GM12875 (cell line): Measurements from ENCODE around the gene MB21D2.

ENCODE experiments used
- H3K4me3 ChIP-seq: one replicate; pipeline ENCODE4 v1.5.1; 2011; ENCODE audit warnings: low read depth, low read length, control low read depth
- CTCF ChIP-seq: IDR thresholded peaks from 2 replicates; pipeline ENCODE4 v1.5.1; 2011; ENCODE audit warnings: low read depth, mild to moderate bottlenecking, control low read depth, inconsistent platforms, low read length, moderate library complexity, borderline replicate concordance; ENCODE audit not compliant: insufficient read depth

The MB21D2 gene

GRCh38 chr3:192843119-192843518 lies 74.5 kb downstream of the MB21D2 start:
- TF ChIP-seq CTCF: no peak
- no peak overlapping the region for H3K4me3 ChIP-seq

- no peak overlapping the region for H3K4me3 ChIP-seq
- TF ChIP-seq CTCF: no peak
These were observed 74.9 kb downstream of the MB21D2 start for GRCh38 chr3:192842711-192843110.

GRCh38 chr3:192842138-192842537 lies 75.5 kb downstream of the MB21D2 start:
- no peak for TF ChIP-seq CTCF

GRCh38 chr3:192841428-192841827 lies 76.2 kb downstream of the MB21D2 start:
- no peak overlapping the region for H3K4me3 ChIP-seq
- no peak for TF ChIP-seq CTCF

More at GRCh38 chr3:192842138-192842537, 75.5 kb downstream of the MB21D2 start:
- H3K4me3 ChIP-seq: no peak overlapping the region

GRCh38 chr3:192840143-192840836 lies 77.4 kb downstream of the MB21D2 start:
- H3K4me3 ChIP-seq: no peak overlapping the region
- TF ChIP-seq CTCF: no peak

GRCh38 chr3:192835818-192836815 lies 81.5 kb downstream of the MB21D2 start:
- no peak for TF ChIP-seq CTCF
- no peak overlapping the region for H3K4me3 ChIP-seq
